Measurements from ENCODE around the gene NUS1.
"Not testable (repeated sequence)": the region's sequence is repeated elsewhere in the genome, so short reads cannot be mapped to it uniquely, and the experiment has no call there.

Gene NUS1

GRCh38 chr6:117685359-117685758, 10.1 kb downstream of the NUS1 start:
- H3K36me3 ChIP-seq (ENCODE audit: control insufficient read depth in 1 of 2, insufficient read depth in 2 of 2, low read depth in 1 of 2, low read length in 2 of 2), result peaks cover 0 to 10% of the 10 kb centered on the region in 2 experiments

GRCh38 chr6:117687021-117687648, 11.9 kb downstream of the NUS1 start:
- no peak overlapping the region for H2AK5ac ChIP-seq (ENCODE audit: low read length, severe bottlenecking)

More at GRCh38 chr6:117685359-117685758, 10.1 kb downstream of the NUS1 start:
- Histone ChIP-seq H2BK5ac (ENCODE audit: low read depth, low read length, poor library complexity, severe bottlenecking) (no peak overlapping the region), H4K91ac (ENCODE audit: low read length) (no peak overlapping the region), H3K27ac (ENCODE audit: low read length, poor library complexity, severe bottlenecking) (no peak overlapping the region), H2BK120ac (ENCODE audit: low read depth, low read length) (no peak overlapping the region), H3K79me1 (replicated peaks; ENCODE audit: low read length, poor library complexity, severe bottlenecking) (no peaks in the 10 kb centered on the region), H3K14ac (ENCODE audit: low read length in 2 of 2) (no peak overlapping the region), H3K4me1 (ENCODE audit: control insufficient read depth, insufficient read depth, low read depth, low read length) (no peaks in the 10 kb centered on the region), H3K4me2 (ENCODE audit: low read length, poor library complexity, severe bottlenecking) (no peak overlapping the region), H3K9ac (ENCODE audit: low read length) (no peak overlapping the region), H3K4ac (ENCODE audit: low read depth in 1 of 2, low read length in 2 of 2) (no peak overlapping the region), H3K23ac (ENCODE audit: low read length in 2 of 2) (no peak overlapping the region), H3K9me3 (ENCODE audit: control insufficient read depth, low read length) (no peaks in the 10 kb centered on the region), H3K27me3 (ENCODE audit: control insufficient read depth in 1 of 2, insufficient read depth in 1 of 2, low read length in 2 of 2) (no peaks in the 10 kb centered on the region), H3K18ac (ENCODE audit: low read depth in 1 of 2, low read length in 2 of 2) (no peak overlapping the region), H2BK12ac (ENCODE audit: low read length in 2 of 2) (no peak overlapping the region), H2AK5ac (ENCODE audit: low read length, severe bottlenecking) (no peak overlapping the region), H3K4me3 (ENCODE audit: insufficient read depth in 1 of 2, low read depth in 1 of 2, low read length in 2 of 2) (no peak overlapping the region), H2BK15ac (ENCODE audit: low read depth, poor library complexity, severe bottlenecking) (no peak overlapping the region), H2AFZ (ENCODE audit: low read depth, low read length) (no peak overlapping the region), H4K8ac (ENCODE audit: low read length) (no peak overlapping the region)
- no peak for DNase-seq
- 95% methylated on average over 1 of the region's 2 CpGs for WGBS

GRCh38 chr6:117689584-117689983, 14.3 kb downstream of the NUS1 start:
- H3K27me3 ChIP-seq (ENCODE audit: control insufficient read depth in 1 of 2, insufficient read depth in 1 of 2, low read length in 2 of 2); H3K14ac ChIP-seq (ENCODE audit: low read length in 2 of 2); H3K9ac ChIP-seq (ENCODE audit: low read length); H2BK120ac ChIP-seq (ENCODE audit: low read depth, low read length); H4K8ac ChIP-seq (ENCODE audit: low read length); H2AFZ ChIP-seq (ENCODE audit: low read depth, low read length); DNase-seq; H2BK5ac ChIP-seq (ENCODE audit: low read depth, low read length, poor library complexity, severe bottlenecking); H3K79me1 ChIP-seq (replicated peaks; ENCODE audit: low read length, poor library complexity, severe bottlenecking); H3K27ac ChIP-seq (ENCODE audit: low read length, poor library complexity, severe bottlenecking); H2AK5ac ChIP-seq (ENCODE audit: low read length, severe bottlenecking); H2BK15ac ChIP-seq (ENCODE audit: low read depth, poor library complexity, severe bottlenecking); H3K4me1 ChIP-seq (ENCODE audit: control insufficient read depth, insufficient read depth, low read depth, low read length); H3K4ac ChIP-seq (ENCODE audit: low read depth in 1 of 2, low read length in 2 of 2); H4K91ac ChIP-seq (ENCODE audit: low read length); H3K18ac ChIP-seq (ENCODE audit: low read depth in 1 of 2, low read length in 2 of 2); H2BK12ac ChIP-seq (ENCODE audit: low read length in 2 of 2); H3K4me2 ChIP-seq (ENCODE audit: low read length, poor library complexity, severe bottlenecking); H3K9me3 ChIP-seq (ENCODE audit: control insufficient read depth, low read length); H3K23ac ChIP-seq (ENCODE audit: low read length in 2 of 2); H3K4me3 ChIP-seq (ENCODE audit: insufficient read depth in 1 of 2, low read depth in 1 of 2, low read length in 2 of 2): not testable (repeated sequence)
- H3K36me3 ChIP-seq (ENCODE audit: control insufficient read depth in 1 of 2, insufficient read depth in 2 of 2, low read depth in 1 of 2, low read length in 2 of 2), result peaks cover 0 to 21% of the 10 kb centered on the region in 2 experiments
- WGBS, result 97% methylated on average over 4 of the region's 4 CpGs

More at GRCh38 chr6:117687021-117687648, 11.9 kb downstream of the NUS1 start:
- Histone ChIP-seq H2BK12ac (ENCODE audit: low read length in 2 of 2) (no peak overlapping the region), H2BK120ac (ENCODE audit: low read depth, low read length) (no peak overlapping the region), H3K27me3 (ENCODE audit: control insufficient read depth in 1 of 2, insufficient read depth in 1 of 2, low read length in 2 of 2) (no peaks in the 10 kb centered on the region), H2BK15ac (ENCODE audit: low read depth, poor library complexity, severe bottlenecking) (no peak overlapping the region), H4K91ac (ENCODE audit: low read length) (no peak overlapping the region), H3K4me1 (ENCODE audit: control insufficient read depth, insufficient read depth, low read depth, low read length) (no peaks in the 10 kb centered on the region), H3K36me3 (ENCODE audit: control insufficient read depth in 1 of 2, insufficient read depth in 2 of 2, low read depth in 1 of 2, low read length in 2 of 2) (peaks cover 0 to 6% of the 10 kb centered on the region in 2 experiments), H3K9me3 (ENCODE audit: control insufficient read depth, low read length) (no peaks in the 10 kb centered on the region), H3K27ac (ENCODE audit: low read length, poor library complexity, severe bottlenecking) (no peak overlapping the region), H2BK5ac (ENCODE audit: low read depth, low read length, poor library complexity, severe bottlenecking) (no peak overlapping the region), H2AFZ (ENCODE audit: low read depth, low read length) (no peak overlapping the region), H3K4me2 (ENCODE audit: low read length, poor library complexity, severe bottlenecking) (no peak overlapping the region), H3K9ac (ENCODE audit: low read length) (no peak overlapping the region), H3K14ac (ENCODE audit: low read length in 2 of 2) (no peak overlapping the region), H3K23ac (ENCODE audit: low read length in 2 of 2) (no peak overlapping the region), H3K4me3 (ENCODE audit: insufficient read depth in 1 of 2, low read depth in 1 of 2, low read length in 2 of 2) (no peak overlapping the region), H3K79me1 (replicated peaks; ENCODE audit: low read length, poor library complexity, severe bottlenecking) (no peaks in the 10 kb centered on the region), H4K8ac (ENCODE audit: low read length) (no peak overlapping the region), H3K4ac (ENCODE audit: low read depth in 1 of 2, low read length in 2 of 2) (no peak overlapping the region), H3K18ac (ENCODE audit: low read depth in 1 of 2, low read length in 2 of 2) (no peak overlapping the region)
- WGBS, result 96% methylated on average over 1 of the region's 1 CpG
- no peak for DNase-seq

GRCh38 chr6:117706504-117706903, 31.2 kb downstream of the NUS1 start:
- Histone ChIP-seq H3K4ac (ENCODE audit: low read depth in 1 of 2, low read length in 2 of 2) (no peak overlapping the region), H3K79me1 (replicated peaks; ENCODE audit: low read length, poor library complexity, severe bottlenecking) (peaks cover 13% of the 10 kb centered on the region), H3K14ac (ENCODE audit: low read length in 2 of 2) (no peak overlapping the region), H2AFZ (ENCODE audit: low read depth, low read length) (no peak overlapping the region), H2AK5ac (ENCODE audit: low read length, severe bottlenecking) (no peak overlapping the region), H2BK12ac (ENCODE audit: low read length in 2 of 2) (no peak overlapping the region), H3K4me2 (ENCODE audit: low read length, poor library complexity, severe bottlenecking) (no peak overlapping the region), H2BK5ac (ENCODE audit: low read depth, low read length, poor library complexity, severe bottlenecking) (no peak overlapping the region), H4K8ac (ENCODE audit: low read length) (no peak overlapping the region), H2BK15ac (ENCODE audit: low read depth, poor library complexity, severe bottlenecking) (no peak overlapping the region), H3K23ac (ENCODE audit: low read length in 2 of 2) (no peak overlapping the region), H2BK120ac (ENCODE audit: low read depth, low read length) (no peak overlapping the region), H4K91ac (ENCODE audit: low read length) (no peak overlapping the region), H3K9ac (ENCODE audit: low read length) (no peak overlapping the region), H3K27me3 (ENCODE audit: control insufficient read depth in 1 of 2, insufficient read depth in 1 of 2, low read length in 2 of 2) (no peaks in the 10 kb centered on the region), H3K4me3 (ENCODE audit: insufficient read depth in 1 of 2, low read depth in 1 of 2, low read length in 2 of 2) (no peak overlapping the region), H3K4me1 (ENCODE audit: control insufficient read depth, insufficient read depth, low read depth, low read length) (no peaks in the 10 kb centered on the region), H3K36me3 (ENCODE audit: control insufficient read depth in 1 of 2, insufficient read depth in 2 of 2, low read depth in 1 of 2, low read length in 2 of 2) (peaks cover 0 to 61% of the 10 kb centered on the region in 2 experiments), H3K27ac (ENCODE audit: low read length, poor library complexity, severe bottlenecking) (no peak overlapping the region), H3K9me3 (ENCODE audit: control insufficient read depth, low read length) (no peaks in the 10 kb centered on the region), H3K18ac (ENCODE audit: low read depth in 1 of 2, low read length in 2 of 2) (no peak overlapping the region)
- no peak for DNase-seq
- 100% methylated on average over 2 of the region's 3 CpGs for WGBS
